Measurements from ENCODE around the gene PRR23E.

DNA sequence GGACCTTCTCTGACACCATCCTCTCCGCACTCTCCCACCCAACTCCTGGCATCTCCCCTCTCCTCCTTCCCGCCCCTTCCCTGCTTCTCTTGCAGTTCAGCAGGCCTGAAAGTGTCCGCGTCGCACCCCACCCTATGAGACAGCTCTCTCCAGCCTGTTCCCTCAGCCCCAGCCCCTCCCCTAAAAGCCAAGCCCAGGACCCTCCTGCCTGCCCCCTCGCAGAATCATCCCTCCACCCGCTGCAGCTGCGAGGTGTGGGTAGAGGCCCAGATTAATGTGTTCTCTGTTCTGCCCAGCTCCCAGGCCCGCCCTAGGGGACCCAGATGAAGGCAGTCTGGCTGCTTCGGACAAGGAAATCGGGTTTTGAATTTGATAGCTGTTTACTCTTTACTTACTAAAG lies 410 bp downstream of the PRR23E start:
- no peak for TF ChIP-seq EZH2 (IDR thresholded peaks at IDR 0.05; ENCODE audit: borderline replicate concordance, low read depth, low read length, severe bottlenecking)
- no peak for TF ChIP-seq POLR2A (IDR thresholded peaks at IDR 0.05; ENCODE audit: low read depth, low read length)

Data from endothelial cell of umbilical vein (primary cell).